ENCODE measurements around the gene ST7. TPM values are rescaled to one million over a fixed set of nuclear protein-coding genes. Genes with fewer than 3 reads are reported as not detected.

ST7 gene
- polyA plus RNA-seq, 1 donor from 2014 or later, result 76.8 TPM

DNA sequence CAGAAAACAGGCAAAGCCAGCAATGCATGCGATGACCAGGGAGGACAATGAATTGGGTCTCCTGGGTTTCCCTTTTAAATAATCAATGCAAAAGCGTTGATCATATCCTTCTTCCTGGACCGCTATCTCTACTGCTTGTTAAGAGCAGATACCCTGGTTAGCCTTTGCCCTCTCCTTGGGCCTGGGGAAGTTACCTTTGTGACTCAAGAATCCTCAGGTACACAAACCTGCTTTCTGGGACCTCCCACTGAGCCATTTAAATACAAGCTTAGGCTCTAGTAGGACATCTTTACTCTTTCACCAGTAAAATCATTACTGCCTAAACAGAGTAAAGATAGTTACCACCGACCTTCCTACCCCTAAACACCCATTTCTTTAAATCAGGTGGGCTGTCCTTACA lies 195.7 kb downstream of the ST7 start:
- TF ChIP-seq POLR2AphosphoS5 (IDR thresholded peaks at IDR 0.05) (no peak), SMC3 (conservative IDR thresholded peaks at IDR 0.05; ENCODE audit: poor library complexity) (no peak), EP300 (conservative IDR thresholded peaks at IDR 0.05; ENCODE audit: poor library complexity, severe bottlenecking) (no peak), EZH2 (IDR thresholded peaks at IDR 0.05; ENCODE audit: borderline replicate concordance, insufficient read depth, low read length, poor library complexity, severe bottlenecking) (no peak), TAF1 (IDR thresholded peaks at IDR 0.05; ENCODE audit: low read depth) (no peak), MXI1 (conservative IDR thresholded peaks at IDR 0.05; ENCODE audit: poor library complexity, severe bottlenecking) (no peak), RAD21 (conservative IDR thresholded peaks at IDR 0.05) (no peak)
- TF ChIP-seq, protein P1, sequence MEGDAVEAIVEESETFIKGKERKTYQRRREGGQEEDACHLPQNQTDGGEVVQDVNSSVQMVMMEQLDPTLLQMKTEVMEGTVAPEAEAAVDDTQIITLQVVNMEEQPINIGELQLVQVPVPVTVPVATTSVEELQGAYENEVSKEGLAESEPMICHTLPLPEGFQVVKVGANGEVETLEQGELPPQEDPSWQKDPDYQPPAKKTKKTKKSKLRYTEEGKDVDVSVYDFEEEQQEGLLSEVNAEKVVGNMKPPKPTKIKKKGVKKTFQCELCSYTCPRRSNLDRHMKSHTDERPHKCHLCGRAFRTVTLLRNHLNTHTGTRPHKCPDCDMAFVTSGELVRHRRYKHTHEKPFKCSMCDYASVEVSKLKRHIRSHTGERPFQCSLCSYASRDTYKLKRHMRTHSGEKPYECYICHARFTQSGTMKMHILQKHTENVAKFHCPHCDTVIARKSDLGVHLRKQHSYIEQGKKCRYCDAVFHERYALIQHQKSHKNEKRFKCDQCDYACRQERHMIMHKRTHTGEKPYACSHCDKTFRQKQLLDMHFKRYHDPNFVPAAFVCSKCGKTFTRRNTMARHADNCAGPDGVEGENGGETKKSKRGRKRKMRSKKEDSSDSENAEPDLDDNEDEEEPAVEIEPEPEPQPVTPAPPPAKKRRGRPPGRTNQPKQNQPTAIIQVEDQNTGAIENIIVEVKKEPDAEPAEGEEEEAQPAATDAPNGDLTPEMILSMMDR (IDR thresholded peaks at IDR 0.05; ENCODE audit: poor library complexity, severe bottlenecking), result no peak
- TF ChIP-seq, protein P2, sequence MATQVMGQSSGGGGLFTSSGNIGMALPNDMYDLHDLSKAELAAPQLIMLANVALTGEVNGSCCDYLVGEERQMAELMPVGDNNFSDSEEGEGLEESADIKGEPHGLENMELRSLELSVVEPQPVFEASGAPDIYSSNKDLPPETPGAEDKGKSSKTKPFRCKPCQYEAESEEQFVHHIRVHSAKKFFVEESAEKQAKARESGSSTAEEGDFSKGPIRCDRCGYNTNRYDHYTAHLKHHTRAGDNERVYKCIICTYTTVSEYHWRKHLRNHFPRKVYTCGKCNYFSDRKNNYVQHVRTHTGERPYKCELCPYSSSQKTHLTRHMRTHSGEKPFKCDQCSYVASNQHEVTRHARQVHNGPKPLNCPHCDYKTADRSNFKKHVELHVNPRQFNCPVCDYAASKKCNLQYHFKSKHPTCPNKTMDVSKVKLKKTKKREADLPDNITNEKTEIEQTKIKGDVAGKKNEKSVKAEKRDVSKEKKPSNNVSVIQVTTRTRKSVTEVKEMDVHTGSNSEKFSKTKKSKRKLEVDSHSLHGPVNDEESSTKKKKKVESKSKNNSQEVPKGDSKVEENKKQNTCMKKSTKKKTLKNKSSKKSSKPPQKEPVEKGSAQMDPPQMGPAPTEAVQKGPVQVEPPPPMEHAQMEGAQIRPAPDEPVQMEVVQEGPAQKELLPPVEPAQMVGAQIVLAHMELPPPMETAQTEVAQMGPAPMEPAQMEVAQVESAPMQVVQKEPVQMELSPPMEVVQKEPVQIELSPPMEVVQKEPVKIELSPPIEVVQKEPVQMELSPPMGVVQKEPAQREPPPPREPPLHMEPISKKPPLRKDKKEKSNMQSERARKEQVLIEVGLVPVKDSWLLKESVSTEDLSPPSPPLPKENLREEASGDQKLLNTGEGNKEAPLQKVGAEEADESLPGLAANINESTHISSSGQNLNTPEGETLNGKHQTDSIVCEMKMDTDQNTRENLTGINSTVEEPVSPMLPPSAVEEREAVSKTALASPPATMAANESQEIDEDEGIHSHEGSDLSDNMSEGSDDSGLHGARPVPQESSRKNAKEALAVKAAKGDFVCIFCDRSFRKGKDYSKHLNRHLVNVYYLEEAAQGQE (IDR thresholded peaks at IDR 0.05; ENCODE audit: borderline replicate concordance), result no peak
- no peaks in the 10 kb centered on the region for H3K27me3 ChIP-seq (ENCODE audit: insufficient read depth, low read depth, low read length)
- H3F3A ChIP-seq (ENCODE audit: insufficient read depth, low read length, poor library complexity, severe bottlenecking), result no peaks in the 10 kb centered on the region
- no peaks in the 10 kb centered on the region for H3K79me2 ChIP-seq (replicated peaks; ENCODE audit: insufficient read depth, low read length)
- no peak overlapping the region for H3K27ac ChIP-seq (ENCODE audit: low read length)
- no peak overlapping the region for H2AFZ ChIP-seq (ENCODE audit: low read depth, low read length)
- peaks cover 4% of the 10 kb centered on the region for H3K36me3 ChIP-seq (ENCODE audit: insufficient read depth, low read length)
- H3K9ac ChIP-seq (ENCODE audit: low read length), result no peak overlapping the region
- H3K9me2 ChIP-seq (ENCODE audit: insufficient read depth, low read length), result no peaks in the 10 kb centered on the region
- no peak overlapping the region for H3K4me3 ChIP-seq (ENCODE audit: low read length)
- H3K9me3 ChIP-seq (ENCODE audit: low read length), result no peaks in the 10 kb centered on the region
- no peak overlapping the region for H3K4me2 ChIP-seq (ENCODE audit: low read length)
- no peaks in the 10 kb centered on the region for H4K20me1 ChIP-seq (ENCODE audit: insufficient read depth)

DNA sequence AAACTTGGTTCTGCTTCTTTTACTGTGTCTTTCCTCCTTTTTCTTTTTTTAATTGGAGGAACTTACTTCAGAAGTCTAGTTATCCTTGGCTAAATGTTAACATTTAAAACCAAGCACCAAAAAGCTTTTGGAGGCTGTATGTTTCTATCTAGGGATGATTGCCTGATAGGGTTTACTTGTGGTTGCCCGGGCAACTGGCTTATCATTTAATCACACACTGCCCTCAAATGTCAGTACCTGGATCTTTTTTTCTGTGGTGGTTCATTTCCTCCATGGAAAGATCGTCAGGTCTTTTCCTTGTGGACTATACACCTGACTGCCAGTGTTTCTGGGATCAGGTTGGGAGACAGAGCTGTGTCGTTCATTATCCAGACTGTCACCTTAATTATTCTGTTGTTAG lies 196.4 kb downstream of the ST7 start:
- TF ChIP-seq, protein P1 (IDR thresholded peaks at IDR 0.05; ENCODE audit: poor library complexity, severe bottlenecking), result no peak
- TF ChIP-seq MXI1 (conservative IDR thresholded peaks at IDR 0.05; ENCODE audit: poor library complexity, severe bottlenecking) (no peak), EP300 (conservative IDR thresholded peaks at IDR 0.05; ENCODE audit: poor library complexity, severe bottlenecking) (no peak), TAF1 (IDR thresholded peaks at IDR 0.05; ENCODE audit: low read depth) (no peak), RAD21 (conservative IDR thresholded peaks at IDR 0.05) (no peak), POLR2AphosphoS5 (IDR thresholded peaks at IDR 0.05) (no peak), EZH2 (IDR thresholded peaks at IDR 0.05; ENCODE audit: borderline replicate concordance, insufficient read depth, low read length, poor library complexity, severe bottlenecking) (no peak), SMC3 (conservative IDR thresholded peaks at IDR 0.05; ENCODE audit: poor library complexity) (no peak)
- TF ChIP-seq, protein P2 (IDR thresholded peaks at IDR 0.05; ENCODE audit: borderline replicate concordance), result no peak
- H3K4me2 ChIP-seq (ENCODE audit: low read length), result no peak overlapping the region
- no peaks in the 10 kb centered on the region for H3K79me2 ChIP-seq (replicated peaks; ENCODE audit: insufficient read depth, low read length)
- no peak overlapping the region for H3K27ac ChIP-seq (ENCODE audit: low read length)
- H4K20me1 ChIP-seq (ENCODE audit: insufficient read depth), result no peaks in the 10 kb centered on the region
- H3K4me3 ChIP-seq (ENCODE audit: low read length), result no peak overlapping the region
- H2AFZ ChIP-seq (ENCODE audit: low read depth, low read length), result no peak overlapping the region
- H3K9me3 ChIP-seq (ENCODE audit: low read length), result no peaks in the 10 kb centered on the region
- H3K36me3 ChIP-seq (ENCODE audit: insufficient read depth, low read length), result peaks cover 4% of the 10 kb centered on the region
- H3K27me3 ChIP-seq (ENCODE audit: insufficient read depth, low read depth, low read length), result no peaks in the 10 kb centered on the region
- no peaks in the 10 kb centered on the region for H3F3A ChIP-seq (ENCODE audit: insufficient read depth, low read length, poor library complexity, severe bottlenecking)
- H3K9me2 ChIP-seq (ENCODE audit: insufficient read depth, low read length), result no peaks in the 10 kb centered on the region
- H3K9ac ChIP-seq (ENCODE audit: low read length), result no peak overlapping the region
